Breast epithelium (tissue), 3 donors: ENCODE data around the gene MZT1.

Experiments used
- CTCF ChIP-seq, 3 donors: fragments of 450-650 bp; IDR thresholded peaks; one replicate each; pipeline ENCODE4 v1.5.1; 2016 to 2017; ENCODE audit warnings: antibody characterized with exemption in 3 of 3, mild to moderate bottlenecking in 3 of 3, moderate library complexity in 3 of 3
- POLR2A ChIP-seq: fragments of 450-650 bp; IDR thresholded peaks from one replicate; pipeline ENCODE4 v1.6.1; 2016; ENCODE audit warnings: antibody characterized with exemption, mild to moderate bottlenecking, moderate library complexity
- POLR2AphosphoS5 ChIP-seq, 3 donors: sonication (generic); formaldehyde crosslinking; IDR thresholded peaks; one replicate each; pipeline ENCODE4 v1.6.1; 2017; ENCODE audit warnings: antibody characterized with exemption in 3 of 3

DNA sequence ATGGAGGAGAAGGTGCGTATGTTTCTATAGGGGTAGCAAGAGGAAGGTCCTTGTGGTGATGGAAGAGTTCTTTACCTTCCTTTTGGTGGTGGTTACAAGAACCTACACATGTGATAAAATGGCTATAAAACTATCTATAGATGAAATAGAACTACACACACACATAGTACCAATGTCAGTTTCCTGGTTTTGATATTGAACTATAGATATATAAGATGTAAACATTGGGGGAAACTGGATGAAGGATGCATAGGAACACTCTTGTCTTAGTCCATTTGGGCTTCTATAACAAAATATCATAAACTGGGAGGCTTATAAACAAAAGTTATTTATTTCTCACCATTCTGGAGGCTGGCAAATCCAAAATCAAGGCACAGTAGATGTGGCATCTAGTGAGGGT is 47.1 kb downstream of the MZT1 start:
- TF ChIP-seq POLR2AphosphoS5 (IDR thresholded peaks at IDR 0.05) (no peak), CTCF (IDR thresholded peaks at IDR 0.05) (no peak), POLR2A (no peak)
